Panc1 (cell line): ENCODE data around the gene BCLAF1. TPM values are rescaled to one million over a fixed set of nuclear protein-coding genes. Genes with fewer than 3 reads are reported as not detected.
A peak's percentile ranks its signal among the peaks of the same experiment; 100 is the strongest.

ENCODE experiments used
- ATAC-seq: fragments of 200-7000 bp; cut with Tn5 transposase; 2 replicates; pipeline ENCODE4 v1.9.1; 2020; ENCODE audit warnings: mild to moderate bottlenecking, moderate library complexity
- BruUV-seq: library from RNA; stranded (reverse); fragments of 400-500 nt; replicated peaks from 2 replicates; lab custom pipeline; 2021; lab: Mats Ljungman, UMichigan
- CTCF ChIA-PET: fragments of 300-600 bp; sonication (Branson Sonifier 250); formaldehyde crosslinking; loops from one replicate; lab custom pipeline; 2022; ENCODE audit warnings: antibody characterized with exemption; lab: Charles Lee
- POLR2A ChIA-PET: fragments of 300-600 bp; sonication (Branson Sonifier 250); formaldehyde crosslinking; loops from one replicate; lab custom pipeline; 2022; ENCODE audit warnings: antibody characterized with exemption; lab: Charles Lee
- DNase-seq: peaks from one replicate; pipeline ENCODE4 v3.0.0-alpha.2; 2010; ENCODE audit warnings: low read depth, low spot score
- H3K27ac ChIP-seq: 2 replicates; pipeline ENCODE4 v1.5.1; 2011; ENCODE audit warnings: mild to moderate bottlenecking, low read length, inconsistent platforms
- H3K27me3 ChIP-seq: fragments of 200-500 bp; sonication (Bioruptor generic); 2 replicates; pipeline ENCODE4 v1.6.0; 2014; ENCODE audit warnings: low read length, inconsistent platforms; ENCODE audit not compliant: control insufficient read depth, insufficient read depth
- H3K36me3 ChIP-seq: fragments of 200-500 bp; sonication (Bioruptor generic); 2 replicates; pipeline ENCODE4 v1.5.1; 2014; ENCODE audit warnings: inconsistent platforms, mild to moderate bottlenecking, low read length, moderate library complexity; ENCODE audit not compliant: control insufficient read depth, insufficient read depth
- H3K4me1 ChIP-seq: 2 replicates; pipeline ENCODE4 v1.5.1; 2011; ENCODE audit warnings: inconsistent platforms, mild to moderate bottlenecking, low read length, moderate library complexity; ENCODE audit not compliant: control insufficient read depth, insufficient read depth
- H3K4me3 ChIP-seq, 2 experiments: 2 replicates each; pipeline ENCODE4 v1.5.1; 2011 to 2012; ENCODE audit warnings: low read depth in 2 of 2, low read length in 2 of 2, mild to moderate bottlenecking in 2 of 2, inconsistent platforms in 1 of 2, moderate library complexity in 1 of 2
- H3K9me3 ChIP-seq: fragments of 200-500 bp; sonication (Bioruptor generic); 2 replicates; pipeline ENCODE4 v1.5.1; 2014; ENCODE audit warnings: low read depth, mild to moderate bottlenecking, inconsistent platforms, low read length, moderate library complexity; ENCODE audit not compliant: control insufficient read depth, insufficient read depth
- CTCF ChIP-seq: fragments of 450-650 bp; IDR thresholded peaks from 2 replicates; pipeline ENCODE4 v1.5.1; 2017; ENCODE audit warnings: mild to moderate bottlenecking
- POLR2AphosphoS5 ChIP-seq: IDR thresholded peaks from 2 replicates; pipeline ENCODE4 v1.6.1; 2012; ENCODE audit warnings: mild to moderate bottlenecking, low read depth, low read length, moderate library complexity
- REST ChIP-seq, 2 experiments: IDR thresholded peaks; 2 replicates each; pipeline ENCODE4 v1.6.1; 2011 to 2012; ENCODE audit warnings: low read depth in 2 of 2, control low read depth in 1 of 2, low read length in 1 of 2, mild to moderate bottlenecking in 1 of 2, moderate library complexity in 1 of 2; ENCODE audit not compliant: insufficient read depth in 1 of 2
- SIN3A ChIP-seq: IDR thresholded peaks from 2 replicates; pipeline ENCODE4 v1.6.1; 2012; ENCODE audit warnings: low read depth, mild to moderate bottlenecking, low read length, moderate library complexity, borderline replicate concordance; ENCODE audit not compliant: insufficient read depth
- TCF7L2 ChIP-seq: IDR thresholded peaks from 2 replicates; pipeline ENCODE4 v1.6.1; 2011; ENCODE audit warnings: mild to moderate bottlenecking, low read depth, low read length, inconsistent platforms
- in situ Hi-C: cut with HindIII; loops from 2 replicates; pipeline ENCODE4 v1.10.0; 2016; ENCODE audit warnings: low sequenced_read_pairs, low pct_unique_long_range_greater_than_20kb
- intact Hi-C: fragments of 100-400 bp; cut with micrococcal nuclease; formaldehyde crosslinking; loops from one replicate; pipeline ENCODE4 v1.10.0; 2022; ENCODE audit not compliant: unreplicated experiment
- total RNA-seq: library from RNA; stranded (reverse); gene quantifications from one replicate; pipeline ENCODE4 v1.2.1, GENCODE V29; 2021; ENCODE audit not compliant: unreplicated experiment

BCLAF1 gene
- total RNA-seq, 1 experiment from 2014 or later, result 151 TPM

GRCh38 chr6:136335736-136336363 lies 46.2 kb upstream of the BCLAF1 start:
- POLR2A ChIA-PET, result no interaction called here
- ATAC-seq (no peak), DNase-seq (no peak)
- no peak for TF ChIP-seq CTCF
- TF ChIP-seq TCF7L2, result no peak
- no peak for TF ChIP-seq REST (IDR thresholded peaks at IDR 0.05; ENCODE audit: insufficient read depth in 1 of 2, low read depth in 2 of 2, low read length in 1 of 2)
- TF ChIP-seq SIN3A, result no peak
- TF ChIP-seq POLR2AphosphoS5, result no peak
- in situ Hi-C loops (no loop called here), intact Hi-C loops (no loop called here)
- no peak overlapping the region for H3K27ac ChIP-seq
- H3K9me3 ChIP-seq, result no peaks in the 10 kb centered on the region
- no peaks in the 10 kb centered on the region for H3K4me1 ChIP-seq
- no TSS peak for BruUV-seq
- no peaks in the 10 kb centered on the region for H3K36me3 ChIP-seq
- H3K4me3 ChIP-seq, result no peak overlapping the region
- no peaks in the 10 kb centered on the region; the same call in none of the 2 replicates for H3K27me3 ChIP-seq
- CTCF ChIA-PET, result no interaction called here

- TF ChIP-seq TCF7L2, result no peak
- TF ChIP-seq REST (IDR thresholded peaks at IDR 0.05; ENCODE audit: insufficient read depth in 1 of 2, low read depth in 2 of 2, low read length in 1 of 2), result no peak
- TF ChIP-seq CTCF, result peak; percentile 44
- Histone ChIP-seq H3K9me3 (no peaks in the 10 kb centered on the region), H3K27me3 (no peaks in the 10 kb centered on the region; the same call in none of the 2 replicates), H3K36me3 (no peaks in the 10 kb centered on the region), H3K27ac (no peak overlapping the region), H3K4me3 (no peak overlapping the region), H3K4me1 (no peaks in the 10 kb centered on the region)
- ChIA-PET CTCF (no interaction called here), POLR2A (no interaction called here)
- no TSS peak for BruUV-seq
- intact Hi-C loops (no loop called here), in situ Hi-C loops (no loop called here)
- DNase-seq (no peak), ATAC-seq (no peak)
Measured at GRCh38 chr6:136334853-136335252, 45.2 kb upstream of the BCLAF1 start.
